Glomerular visceral epithelial cell (primary cell): ENCODE results near the gene TMEM244.
"Not testable (repeated sequence)": the region's sequence is repeated elsewhere in the genome, so short reads cannot be mapped to it uniquely, and the experiment has no call there.

Experiments
- DNase-seq: peaks from one replicate; pipeline ENCODE4 v3.0.0-alpha.2; 2016; ENCODE audit errors: extremely low spot score

The TMEM244 gene

DNA sequence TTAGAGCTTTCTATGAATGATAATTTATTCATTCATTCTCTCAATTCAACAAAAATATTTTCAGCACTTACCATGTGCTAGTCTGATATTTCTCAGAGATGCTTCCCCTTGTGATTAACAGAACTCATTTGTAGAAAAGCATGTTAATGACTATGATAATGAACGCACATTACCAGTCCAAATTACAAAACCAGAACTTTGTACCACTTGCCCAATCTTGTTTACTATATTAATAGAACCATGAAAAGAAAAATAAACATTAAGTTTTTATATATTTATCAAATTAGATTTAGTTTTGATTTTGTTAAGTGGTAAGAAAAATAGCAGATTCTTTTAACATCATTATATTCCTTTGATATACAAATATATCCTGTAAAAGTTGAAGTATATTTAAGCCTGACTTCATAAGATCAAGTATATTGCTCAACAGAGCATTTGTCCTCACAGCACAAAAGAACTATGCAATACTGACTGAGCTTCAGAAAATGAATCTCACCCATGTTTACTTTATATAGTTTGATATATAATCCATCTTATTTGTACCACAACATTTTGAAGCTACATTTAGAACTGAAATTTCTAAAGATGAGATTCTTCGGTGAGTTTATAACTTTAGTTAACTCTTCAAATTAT lies 48.9 kb downstream of the TMEM244 start:
- DNase-seq, result no peak

- DNase-seq, result not testable (repeated sequence)
Observed at GRCh38 chr6:129807141-129807540, 54.0 kb downstream of the TMEM244 start.

- not testable (repeated sequence) for DNase-seq
Observed at GRCh38 chr6:129802920-129803319, 58.2 kb downstream of the TMEM244 start.

GRCh38 chr6:129801909-129802308 lies 59.2 kb downstream of the TMEM244 start:
- DNase-seq, result no peak

DNA sequence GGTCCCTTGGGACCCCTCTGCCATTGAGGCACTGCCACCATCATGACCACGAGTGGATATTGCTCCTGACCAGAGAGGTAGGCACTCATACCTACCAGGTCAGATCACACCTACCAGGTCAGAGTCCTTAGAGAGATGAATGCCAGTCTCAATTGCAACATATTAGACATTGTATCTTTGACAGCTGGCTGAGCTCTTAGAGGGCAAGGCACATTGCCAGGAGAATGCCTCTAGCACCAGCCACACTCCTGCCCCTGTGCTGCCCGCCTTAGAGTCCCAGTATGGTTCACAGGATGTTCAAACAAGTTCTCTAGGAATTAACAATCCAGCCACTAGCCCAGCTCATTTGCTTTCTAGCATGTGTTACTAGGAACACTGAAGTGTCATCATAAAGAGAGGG lies 65.9 kb downstream of the TMEM244 start:
- DNase-seq, result peak; percentile 79

DNA sequence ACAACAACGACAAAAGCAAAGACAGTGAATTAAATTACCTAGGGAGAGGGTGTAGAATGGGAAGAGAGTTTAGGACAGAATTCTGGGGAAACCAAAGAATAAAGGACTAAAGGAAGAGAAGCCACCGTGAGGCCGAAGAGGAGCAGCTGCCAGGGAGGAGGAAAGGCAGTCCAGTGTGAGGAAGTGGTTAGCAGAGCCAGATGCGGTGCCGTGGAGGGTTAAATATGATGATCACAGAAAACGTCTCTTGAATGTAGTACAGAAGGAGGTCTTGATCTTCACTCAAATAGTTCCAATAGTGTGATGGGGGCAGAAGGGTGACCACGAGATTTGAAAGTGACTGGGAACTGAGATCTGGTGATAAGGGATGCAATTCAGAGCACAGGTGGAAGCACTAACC lies 67.7 kb downstream of the TMEM244 start:
- DNase-seq, result no peak

DNA sequence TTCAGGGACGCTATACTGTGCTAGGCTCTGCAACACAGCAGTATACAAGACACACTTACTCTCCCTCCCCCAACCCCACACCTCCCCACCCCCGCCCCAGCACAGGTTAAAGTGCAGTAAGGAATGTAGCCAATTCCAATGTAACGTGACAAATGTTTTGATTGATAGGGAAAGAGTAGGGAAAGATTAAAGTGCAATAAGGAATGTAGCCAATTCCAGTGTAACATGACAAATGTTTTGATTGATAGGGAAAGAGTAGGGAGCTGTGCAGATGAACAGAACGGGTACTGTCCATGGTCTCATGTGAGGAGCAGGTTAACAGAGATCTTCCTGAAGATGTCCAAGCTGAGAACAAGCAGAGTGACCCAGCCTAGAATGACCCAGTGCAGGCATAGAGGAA lies 69.1 kb downstream of the TMEM244 start:
- DNase-seq, result no peak

- no peak for DNase-seq
Observed at GRCh38 chr6:129790785-129791184, 70.3 kb downstream of the TMEM244 start.

- DNase-seq, result no peak
Observed at GRCh38 chr6:129789974-129790373, 71.1 kb downstream of the TMEM244 start.

- DNase-seq, result no peak
Observed at GRCh38 chr6:129787816-129788215, 73.3 kb downstream of the TMEM244 start.

- no peak for DNase-seq
Observed at GRCh38 chr6:129786548-129786947, 74.6 kb downstream of the TMEM244 start.

- DNase-seq, result no peak
Observed at GRCh38 chr6:129785756-129786135, 75.4 kb downstream of the TMEM244 start.

GRCh38 chr6:129785047-129785755 lies 75.9 kb downstream of the TMEM244 start:
- DNase-seq, result no peak
